HepG2 (cell line): ENCODE measurements around the gene P2RX5. TPM values are rescaled to one million over a fixed set of nuclear protein-coding genes. Genes with fewer than 3 reads are reported as not detected.

Experiments used
- ARHGAP35 ChIP-seq: sonication (generic); formaldehyde crosslinking; IDR thresholded peaks from 2 replicates; pipeline ENCODE4 v1.9.0; 2022; ENCODE audit warnings: mild to moderate bottlenecking, inconsistent platforms, moderate library complexity, missing genetic modification reagents, borderline replicate concordance
- EHMT2 ChIP-seq: fragments of 200-600 bp; sonication (generic); IDR thresholded peaks from 2 replicates; pipeline ENCODE4 v1.7.0; 2017; ENCODE audit warnings: antibody characterized with exemption, low read depth, low read length, borderline replicate concordance
- GATAD1 ChIP-seq: IDR thresholded peaks from 2 replicates; pipeline ENCODE4 v1.6.1; 2016; ENCODE audit warnings: missing genetic modification reagents, missing compliant biosample characterization
- KAT7 ChIP-seq: IDR thresholded peaks from 2 replicates; pipeline ENCODE4 v1.6.1; 2018; ENCODE audit warnings: borderline replicate concordance, missing compliant biosample characterization
- NFYB ChIP-seq: sonication (generic); formaldehyde crosslinking; IDR thresholded peaks from 2 replicates; pipeline ENCODE4 v1.4.0; 2020; ENCODE audit warnings: missing genetic modification reagents
- PPARG ChIP-seq: conservative IDR thresholded peaks from 2 replicates; pipeline ENCODE4 v1.6.1; 2016; ENCODE audit warnings: missing biosample characterization, missing genetic modification reagents
- XRCC5 ChIP-seq: fragments of 200-400 bp; formaldehyde crosslinking; optimal IDR thresholded peaks from 2 replicates; pipeline ENCODE3; 2017; ENCODE audit warnings: mild to moderate bottlenecking, low read length
- ZMYM4 ChIP-seq: sonication (generic); formaldehyde crosslinking; IDR thresholded peaks from 2 replicates; pipeline ENCODE4 v1.8.1; 2023; ENCODE audit warnings: mild to moderate bottlenecking, missing genetic modification reagents
- ZNF160 ChIP-seq: sonication (generic); formaldehyde crosslinking; IDR thresholded peaks from 2 replicates; pipeline ENCODE4 v1.8.0; 2022; ENCODE audit warnings: mild to moderate bottlenecking, inconsistent platforms, missing genetic modification reagents
- ZNF777 ChIP-seq: sonication (generic); formaldehyde crosslinking; IDR thresholded peaks from 2 replicates; pipeline ENCODE4 v1.4.0; 2020; ENCODE audit warnings: missing genetic modification reagents
- polyA plus RNA-seq, 8 experiments: library from polyadenylated mRNA; depleted of rRNA in 3 of 8; stranded (reverse) in 7 of 8; unstranded in 1 of 8; fragments of >200 nt; fragmentation: Illumina TruSeq in 4 of 8; extraction: Trizol in 4 of 8; gene quantifications; 2 replicates each; pipeline versions ENCODE4 v1.2.1 to v1.2.3, GENCODE V29; 2011 to 2016; ENCODE audit warnings: low read depth in 4 of 8, missing spikeins in 1 of 8, mixed read lengths in 1 of 8; ENCODE audit not compliant: insufficient read depth in 1 of 8
- total RNA-seq, 5 experiments: library from RNA; depleted of rRNA; stranded (reverse); fragments of >200 nt; fragmentation: Illumina TruSeq; extraction: Trizol; gene quantifications; 2 replicates each; pipeline ENCODE4 v1.2.3, GENCODE V29; 2016; ENCODE audit warnings: low read depth in 1 of 5
- TF ChIP-seq, protein P1 (sequence below): conservative IDR thresholded peaks from 2 replicates; pipeline ENCODE4 v1.6.1; 2018; ENCODE audit warnings: missing genetic modification reagents
- TF ChIP-seq, protein P2 (sequence below): sonication (generic); formaldehyde crosslinking; IDR thresholded peaks from 2 replicates; pipeline ENCODE4 v1.4.0; 2020; ENCODE audit warnings: low read depth, mild to moderate bottlenecking, missing genetic modification reagents
- TF ChIP-seq, protein P3 (sequence below): sonication (generic); formaldehyde crosslinking; IDR thresholded peaks from 2 replicates; pipeline ENCODE4 v1.4.0; 2020; ENCODE audit warnings: mild to moderate bottlenecking, missing genetic modification reagents
- TF ChIP-seq, protein P4 (sequence below): sonication (generic); formaldehyde crosslinking; IDR thresholded peaks from 2 replicates; pipeline ENCODE4 v1.4.0; 2020; ENCODE audit warnings: missing genetic modification reagents
- TF ChIP-seq, protein P5 (sequence below): IDR thresholded peaks from 2 replicates; pipeline ENCODE4 v1.6.1; 2016; ENCODE audit warnings: low read depth, missing genetic modification reagents, missing compliant biosample characterization
- TF ChIP-seq, protein P6 (sequence below): sonication (generic); formaldehyde crosslinking; IDR thresholded peaks from 2 replicates; pipeline ENCODE4 v1.4.0; 2020; ENCODE audit warnings: missing genetic modification reagents, borderline replicate concordance

P2RX5 gene
- total and polyA plus RNA-seq, 2 of the 13 experiments (the other 11 are each of a cell fraction or from before 2014, with no cell fraction given), result 0.95 to 1.7 TPM

DNA sequence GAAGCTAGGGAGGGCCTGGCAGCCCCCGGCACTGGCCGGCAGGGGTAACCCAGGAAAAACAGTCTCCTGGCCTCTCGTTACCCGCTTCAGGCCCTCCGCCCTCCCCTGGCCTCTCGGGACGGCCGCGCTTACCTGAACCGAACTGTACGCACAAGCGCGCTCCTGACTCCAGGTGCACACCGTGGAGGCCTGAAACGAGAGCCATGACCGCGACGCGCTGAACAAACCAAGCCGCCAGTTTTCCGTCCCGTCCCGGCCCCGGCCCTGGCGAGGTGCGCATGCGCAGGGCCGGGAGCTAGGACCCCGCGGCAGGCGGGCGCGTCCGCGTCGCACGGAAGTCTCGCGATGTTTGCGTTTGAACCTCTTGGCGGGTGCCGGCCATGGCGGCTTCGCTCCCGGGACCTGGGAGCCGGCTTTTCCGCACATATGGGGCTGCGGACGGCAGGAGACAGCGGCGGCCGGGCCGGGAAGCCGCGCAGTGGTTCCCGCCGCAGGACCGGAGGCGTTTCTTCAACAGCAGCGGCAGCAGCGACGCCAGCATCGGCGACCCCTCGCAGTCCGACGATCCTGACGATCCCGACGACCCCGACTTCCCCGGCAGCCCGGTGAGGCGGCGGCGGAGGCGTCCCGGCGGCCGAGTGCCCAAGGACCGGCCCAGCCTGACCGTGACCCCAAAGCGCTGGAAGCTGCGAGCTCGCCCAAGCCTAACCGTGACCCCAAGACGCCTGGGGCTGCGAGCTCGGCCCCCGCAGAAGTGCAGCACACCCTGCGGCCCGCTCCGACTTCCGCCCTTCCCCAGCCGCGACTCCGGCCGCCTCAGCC, 27.8 kb upstream of the P2RX5 start, which contains the start of gene HASPIN (continued):
- TF ChIP-seq, protein P1, sequence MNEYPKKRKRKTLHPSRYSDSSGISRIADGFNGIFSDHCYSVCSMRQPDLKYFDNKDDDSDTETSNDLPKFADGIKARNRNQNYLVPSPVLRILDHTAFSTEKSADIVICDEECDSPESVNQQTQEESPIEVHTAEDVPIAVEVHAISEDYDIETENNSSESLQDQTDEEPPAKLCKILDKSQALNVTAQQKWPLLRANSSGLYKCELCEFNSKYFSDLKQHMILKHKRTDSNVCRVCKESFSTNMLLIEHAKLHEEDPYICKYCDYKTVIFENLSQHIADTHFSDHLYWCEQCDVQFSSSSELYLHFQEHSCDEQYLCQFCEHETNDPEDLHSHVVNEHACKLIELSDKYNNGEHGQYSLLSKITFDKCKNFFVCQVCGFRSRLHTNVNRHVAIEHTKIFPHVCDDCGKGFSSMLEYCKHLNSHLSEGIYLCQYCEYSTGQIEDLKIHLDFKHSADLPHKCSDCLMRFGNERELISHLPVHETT (CRISPR knock-in tag), result peak; percentile 82
- TF ChIP-seq PPARG (CRISPR knock-in tag) (peak; percentile 50; the same call in 1 of the 2 replicates), ARHGAP35 (CRISPR knock-in tag) (peak; percentile 90; the same call in 1 of the 2 replicates), ZNF160 (peak; percentile 88), ZNF777 (CRISPR knock-in tag) (peak; percentile 36; the same call in 1 of the 2 replicates), KAT7 (CRISPR knock-in tag) (peak; percentile 95; the same call in 1 of the 2 replicates), ZMYM4 (CRISPR knock-in tag) (peak; percentile 100), NFYB (CRISPR knock-in tag) (no peak; the same call in 1 of the 2 replicates), GATAD1 (CRISPR knock-in tag) (peak; percentile 96), XRCC5 (peak; percentile 53), EHMT2 (no peak)
- TF ChIP-seq, protein P2, sequence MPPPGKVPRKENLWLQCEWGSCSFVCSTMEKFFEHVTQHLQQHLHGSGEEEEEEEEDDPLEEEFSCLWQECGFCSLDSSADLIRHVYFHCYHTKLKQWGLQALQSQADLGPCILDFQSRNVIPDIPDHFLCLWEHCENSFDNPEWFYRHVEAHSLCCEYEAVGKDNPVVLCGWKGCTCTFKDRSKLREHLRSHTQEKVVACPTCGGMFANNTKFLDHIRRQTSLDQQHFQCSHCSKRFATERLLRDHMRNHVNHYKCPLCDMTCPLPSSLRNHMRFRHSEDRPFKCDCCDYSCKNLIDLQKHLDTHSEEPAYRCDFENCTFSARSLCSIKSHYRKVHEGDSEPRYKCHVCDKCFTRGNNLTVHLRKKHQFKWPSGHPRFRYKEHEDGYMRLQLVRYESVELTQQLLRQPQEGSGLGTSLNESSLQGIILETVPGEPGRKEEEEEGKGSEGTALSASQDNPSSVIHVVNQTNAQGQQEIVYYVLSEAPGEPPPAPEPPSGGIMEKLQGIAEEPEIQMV, result peak; percentile 96
- TF ChIP-seq, protein P3, sequence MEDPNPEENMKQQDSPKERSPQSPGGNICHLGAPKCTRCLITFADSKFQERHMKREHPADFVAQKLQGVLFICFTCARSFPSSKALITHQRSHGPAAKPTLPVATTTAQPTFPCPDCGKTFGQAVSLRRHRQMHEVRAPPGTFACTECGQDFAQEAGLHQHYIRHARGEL (CRISPR knock-in tag), result peak; percentile 59; the same call in 1 of the 2 replicates
- TF ChIP-seq, protein P4, sequence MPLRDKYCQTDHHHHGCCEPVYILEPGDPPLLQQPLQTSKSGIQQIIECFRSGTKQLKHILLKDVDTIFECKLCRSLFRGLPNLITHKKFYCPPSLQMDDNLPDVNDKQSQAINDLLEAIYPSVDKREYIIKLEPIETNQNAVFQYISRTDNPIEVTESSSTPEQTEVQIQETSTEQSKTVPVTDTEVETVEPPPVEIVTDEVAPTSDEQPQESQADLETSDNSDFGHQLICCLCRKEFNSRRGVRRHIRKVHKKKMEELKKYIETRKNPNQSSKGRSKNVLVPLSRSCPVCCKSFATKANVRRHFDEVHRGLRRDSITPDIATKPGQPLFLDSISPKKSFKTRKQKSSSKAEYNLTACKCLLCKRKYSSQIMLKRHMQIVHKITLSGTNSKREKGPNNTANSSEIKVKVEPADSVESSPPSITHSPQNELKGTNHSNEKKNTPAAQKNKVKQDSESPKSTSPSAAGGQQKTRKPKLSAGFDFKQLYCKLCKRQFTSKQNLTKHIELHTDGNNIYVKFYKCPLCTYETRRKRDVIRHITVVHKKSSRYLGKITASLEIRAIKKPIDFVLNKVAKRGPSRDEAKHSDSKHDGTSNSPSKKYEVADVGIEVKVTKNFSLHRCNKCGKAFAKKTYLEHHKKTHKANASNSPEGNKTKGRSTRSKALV (CRISPR knock-in tag), result no peak
- TF ChIP-seq, protein P5, sequence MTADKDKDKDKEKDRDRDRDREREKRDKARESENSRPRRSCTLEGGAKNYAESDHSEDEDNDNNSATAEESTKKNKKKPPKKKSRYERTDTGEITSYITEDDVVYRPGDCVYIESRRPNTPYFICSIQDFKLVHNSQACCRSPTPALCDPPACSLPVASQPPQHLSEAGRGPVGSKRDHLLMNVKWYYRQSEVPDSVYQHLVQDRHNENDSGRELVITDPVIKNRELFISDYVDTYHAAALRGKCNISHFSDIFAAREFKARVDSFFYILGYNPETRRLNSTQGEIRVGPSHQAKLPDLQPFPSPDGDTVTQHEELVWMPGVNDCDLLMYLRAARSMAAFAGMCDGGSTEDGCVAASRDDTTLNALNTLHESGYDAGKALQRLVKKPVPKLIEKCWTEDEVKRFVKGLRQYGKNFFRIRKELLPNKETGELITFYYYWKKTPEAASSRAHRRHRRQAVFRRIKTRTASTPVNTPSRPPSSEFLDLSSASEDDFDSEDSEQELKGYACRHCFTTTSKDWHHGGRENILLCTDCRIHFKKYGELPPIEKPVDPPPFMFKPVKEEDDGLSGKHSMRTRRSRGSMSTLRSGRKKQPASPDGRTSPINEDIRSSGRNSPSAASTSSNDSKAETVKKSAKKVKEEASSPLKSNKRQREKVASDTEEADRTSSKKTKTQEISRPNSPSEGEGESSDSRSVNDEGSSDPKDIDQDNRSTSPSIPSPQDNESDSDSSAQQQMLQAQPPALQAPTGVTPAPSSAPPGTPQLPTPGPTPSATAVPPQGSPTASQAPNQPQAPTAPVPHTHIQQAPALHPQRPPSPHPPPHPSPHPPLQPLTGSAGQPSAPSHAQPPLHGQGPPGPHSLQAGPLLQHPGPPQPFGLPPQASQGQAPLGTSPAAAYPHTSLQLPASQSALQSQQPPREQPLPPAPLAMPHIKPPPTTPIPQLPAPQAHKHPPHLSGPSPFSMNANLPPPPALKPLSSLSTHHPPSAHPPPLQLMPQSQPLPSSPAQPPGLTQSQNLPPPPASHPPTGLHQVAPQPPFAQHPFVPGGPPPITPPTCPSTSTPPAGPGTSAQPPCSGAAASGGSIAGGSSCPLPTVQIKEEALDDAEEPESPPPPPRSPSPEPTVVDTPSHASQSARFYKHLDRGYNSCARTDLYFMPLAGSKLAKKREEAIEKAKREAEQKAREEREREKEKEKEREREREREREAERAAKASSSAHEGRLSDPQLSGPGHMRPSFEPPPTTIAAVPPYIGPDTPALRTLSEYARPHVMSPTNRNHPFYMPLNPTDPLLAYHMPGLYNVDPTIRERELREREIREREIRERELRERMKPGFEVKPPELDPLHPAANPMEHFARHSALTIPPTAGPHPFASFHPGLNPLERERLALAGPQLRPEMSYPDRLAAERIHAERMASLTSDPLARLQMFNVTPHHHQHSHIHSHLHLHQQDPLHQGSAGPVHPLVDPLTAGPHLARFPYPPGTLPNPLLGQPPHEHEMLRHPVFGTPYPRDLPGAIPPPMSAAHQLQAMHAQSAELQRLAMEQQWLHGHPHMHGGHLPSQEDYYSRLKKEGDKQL (CRISPR knock-in tag), result 0 out of 2 replicates have a peak, but pooled peaks have one; percentile 24
- TF ChIP-seq, protein P6, sequence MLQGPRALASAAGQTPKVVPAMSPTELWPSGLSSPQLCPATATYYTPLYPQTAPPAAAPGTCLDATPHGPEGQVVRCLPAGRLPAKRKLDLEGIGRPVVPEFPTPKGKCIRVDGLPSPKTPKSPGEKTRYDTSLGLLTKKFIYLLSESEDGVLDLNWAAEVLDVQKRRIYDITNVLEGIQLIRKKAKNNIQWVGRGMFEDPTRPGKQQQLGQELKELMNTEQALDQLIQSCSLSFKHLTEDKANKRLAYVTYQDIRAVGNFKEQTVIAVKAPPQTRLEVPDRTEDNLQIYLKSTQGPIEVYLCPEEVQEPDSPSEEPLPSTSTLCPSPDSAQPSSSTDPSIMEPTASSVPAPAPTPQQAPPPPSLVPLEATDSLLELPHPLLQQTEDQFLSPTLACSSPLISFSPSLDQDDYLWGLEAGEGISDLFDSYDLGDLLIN (CRISPR knock-in tag), result no peak
